CD4-positive, alpha-beta T cell treated with Interleukin-10 for 1 hour (primary cell): ENCODE results near the gene KIAA0586.
"Not testable (repeated sequence)": the region's sequence is repeated elsewhere in the genome, so short reads cannot be mapped to it uniquely, and the experiment has no call there.

Source experiments
- DNase-seq: peaks from one replicate; pipeline ENCODE4 v3.0.0-alpha.2; 2020

KIAA0586 gene

GRCh38 chr14:58553959-58554358 lies 126.4 kb downstream of the KIAA0586 start:
- DNase-seq, result no peak

GRCh38 chr14:58555647-58556046 lies 128.1 kb downstream of the KIAA0586 start:
- DNase-seq, result no peak

GRCh38 chr14:58557242-58557641 lies 129.7 kb downstream of the KIAA0586 start:
- no peak for DNase-seq

DNA sequence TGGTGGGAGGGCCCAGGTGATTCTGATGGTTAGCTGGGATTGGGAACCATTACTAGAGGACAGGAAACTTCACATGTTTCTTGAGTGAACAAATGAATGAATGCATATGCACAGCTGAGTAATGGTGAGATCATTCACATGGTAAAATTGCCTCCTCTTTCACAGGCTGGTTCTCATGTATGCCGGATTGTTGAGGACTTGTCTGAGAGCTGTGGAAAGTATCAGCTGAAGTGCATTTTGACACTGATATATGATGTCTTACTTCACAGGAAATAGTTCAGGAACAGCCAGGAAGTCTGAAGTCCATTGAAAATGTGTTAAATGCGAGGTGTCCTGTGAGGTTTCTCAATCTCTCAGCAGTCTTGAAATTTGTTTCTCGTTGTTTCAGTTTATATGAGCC lies 132.7 kb downstream of the KIAA0586 start:
- no peak for DNase-seq

DNA sequence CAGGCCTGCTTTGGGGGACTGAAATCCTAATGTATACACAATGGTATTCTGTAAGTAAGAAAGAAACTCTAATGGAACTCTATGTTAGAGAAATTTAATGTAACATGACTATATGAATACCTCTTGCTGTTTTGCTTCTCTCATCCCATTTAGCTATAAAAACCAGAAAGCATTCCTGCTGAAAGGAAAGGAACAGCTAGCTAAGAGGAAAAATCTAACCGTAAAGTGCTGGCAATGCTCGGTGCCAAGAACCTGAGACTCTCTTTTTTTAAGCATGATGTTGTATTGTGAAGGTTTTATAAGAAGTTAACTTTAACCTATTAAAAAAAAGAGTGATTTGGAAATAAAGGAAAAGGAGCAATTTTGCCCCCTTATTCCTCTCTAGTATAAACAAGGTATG lies 134.6 kb downstream of the KIAA0586 start:
- no peak for DNase-seq

- no peak for DNase-seq
Measured at GRCh38 chr14:58563978-58564377, 136.5 kb downstream of the KIAA0586 start.

- DNase-seq, result no peak
Measured at GRCh38 chr14:58565832-58566231, 138.3 kb downstream of the KIAA0586 start.

DNA sequence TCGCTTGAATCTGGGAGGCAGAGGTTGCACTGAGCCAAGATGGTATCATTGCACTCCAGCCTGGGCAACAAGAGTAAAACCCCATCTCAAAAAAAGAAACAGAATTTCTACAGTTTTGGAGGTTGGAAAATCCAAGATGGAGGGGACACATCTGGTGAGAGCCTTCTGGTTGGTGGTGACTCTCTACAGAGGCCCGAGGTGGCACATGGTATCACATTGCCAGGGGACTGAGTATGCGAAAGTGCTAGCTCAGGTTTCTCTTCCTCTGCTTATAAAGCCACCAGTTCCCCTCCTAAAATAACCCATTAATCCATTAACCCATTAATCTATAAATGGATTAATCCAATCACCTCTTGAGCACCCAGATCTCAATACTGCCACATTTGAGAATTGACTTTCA lies 139.5 kb downstream of the KIAA0586 start:
- no peak for DNase-seq

GRCh38 chr14:58568322-58568721 lies 140.8 kb downstream of the KIAA0586 start:
- DNase-seq, result no peak

DNA sequence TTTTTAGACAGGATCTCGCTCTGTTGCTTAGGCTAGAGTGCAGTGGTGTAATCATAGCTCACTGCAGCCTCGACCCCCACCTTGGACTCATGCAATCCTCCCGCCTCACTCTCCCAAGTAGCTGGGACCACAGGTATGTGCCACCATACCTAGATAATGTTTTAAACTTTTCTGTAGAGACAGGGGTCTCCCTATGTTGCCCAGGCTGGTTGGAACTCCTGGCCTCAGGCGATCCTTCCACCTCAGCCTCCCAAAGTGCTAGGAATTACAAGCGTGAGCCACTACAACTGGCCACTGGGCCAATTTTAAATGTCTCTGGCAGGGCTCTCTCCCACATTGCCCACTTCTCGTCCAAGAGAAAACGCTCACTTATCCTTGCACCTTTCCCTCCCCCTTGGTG lies 143.7 kb downstream of the KIAA0586 start:
- no peak for DNase-seq

- no peak for DNase-seq
Measured at GRCh38 chr14:58571769-58572472, 144.4 kb downstream of the KIAA0586 start.

GRCh38 chr14:58572473-58572853 lies 144.9 kb downstream of the KIAA0586 start:
- DNase-seq, result no peak

- no peak for DNase-seq
Measured at GRCh38 chr14:58572863-58573262, 145.3 kb downstream of the KIAA0586 start.

GRCh38 chr14:58574623-58575022 lies 147.1 kb downstream of the KIAA0586 start:
- no peak for DNase-seq

DNA sequence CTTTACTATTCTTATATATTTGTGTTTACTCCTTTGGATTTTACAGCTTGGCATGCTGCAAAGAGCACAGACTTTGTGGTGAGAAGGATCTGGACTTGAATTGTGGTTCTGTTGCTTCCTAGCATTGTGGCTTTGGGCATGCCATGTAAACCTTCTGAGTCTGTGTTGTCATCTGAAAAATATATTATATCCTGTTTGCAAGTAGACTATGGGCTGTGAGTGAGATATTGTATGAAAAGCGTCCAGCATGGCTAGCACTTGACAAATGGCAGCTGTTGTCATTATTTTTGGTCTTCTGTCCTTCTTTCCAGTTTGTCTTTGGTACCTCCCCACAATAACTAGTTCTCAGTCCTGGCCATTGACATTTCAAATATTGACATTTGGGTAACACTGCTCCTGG lies 148.4 kb downstream of the KIAA0586 start:
- no peak for DNase-seq

GRCh38 chr14:58580035-58580434 lies 152.5 kb downstream of the KIAA0586 start:
- DNase-seq, result not testable (repeated sequence)

GRCh38 chr14:58581389-58581788 lies 153.9 kb downstream of the KIAA0586 start:
- DNase-seq, result not testable (repeated sequence)

- DNase-seq, result no peak
Measured at GRCh38 chr14:58584383-58584782, 156.9 kb downstream of the KIAA0586 start.

GRCh38 chr14:58587271-58587670 lies 159.8 kb downstream of the KIAA0586 start:
- DNase-seq, result no peak

GRCh38 chr14:58588321-58588720 lies 160.8 kb downstream of the KIAA0586 start:
- DNase-seq, result not testable (repeated sequence)

- no peak for DNase-seq
Measured at GRCh38 chr14:58593977-58594376, 166.5 kb downstream of the KIAA0586 start.

- no peak for DNase-seq
Measured at GRCh38 chr14:58597041-58597440, 169.5 kb downstream of the KIAA0586 start.

DNA sequence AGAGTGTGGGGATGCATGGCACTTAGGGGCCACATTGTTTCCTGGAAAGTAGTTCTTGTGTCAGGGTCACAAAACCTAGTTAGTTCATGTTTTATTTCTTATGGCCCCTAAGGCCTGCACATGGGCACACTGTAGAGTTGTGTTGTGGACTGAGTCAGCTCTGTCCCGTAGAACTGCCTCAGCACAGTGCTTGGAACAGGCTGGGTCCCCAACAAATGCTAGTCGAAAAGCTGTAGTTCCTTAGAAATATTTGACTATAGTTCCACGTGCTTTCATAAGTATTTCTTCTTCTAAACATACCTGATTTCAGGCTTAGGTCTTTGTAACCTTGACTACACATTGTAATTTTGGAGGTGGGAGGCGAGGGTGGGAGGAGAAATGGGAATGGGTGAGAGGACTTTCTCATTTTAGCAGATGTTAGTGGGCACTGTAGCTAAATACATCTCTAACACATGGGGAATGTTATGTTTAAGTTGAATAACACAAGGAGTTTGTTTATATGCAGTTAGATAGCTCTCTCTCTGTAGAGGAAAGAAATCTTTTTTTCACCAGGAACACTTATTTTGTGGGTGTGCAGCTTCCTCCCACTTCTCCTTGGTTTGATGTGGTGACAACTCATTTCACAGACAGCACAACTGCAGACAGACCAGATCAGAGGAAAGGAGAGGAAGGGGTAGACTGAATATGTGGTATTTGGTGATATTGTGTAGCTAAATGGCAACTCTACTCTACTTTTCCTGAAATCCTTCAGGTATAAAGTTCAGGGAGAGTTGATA lies 170.7 kb downstream of the KIAA0586 start:
- peak; percentile 18 for DNase-seq

GRCh38 chr14:58598804-58599525 lies 171.4 kb downstream of the KIAA0586 start:
- no peak for DNase-seq
